ENCODE data around the gene SPIN2B. TPM values are rescaled to one million over a fixed set of nuclear protein-coding genes. Genes with fewer than 3 reads are reported as not detected.
A peak's percentile ranks its signal among the peaks of the same experiment; 100 is the strongest.
"Not testable (repeated sequence)": the region's sequence is repeated elsewhere in the genome, so short reads cannot be mapped to it uniquely, and the experiment has no call there.

The SPIN2B gene
- polyA plus RNA-seq (2013, experiment 1 of 2): 9.8 TPM
- 9.2 TPM for polyA plus RNA-seq (2013, experiment 2 of 2)

GRCh38 chrX:57121162-57121755 lies at the start of gene SPIN2B:
Gene SPIN2B, minus strand, starts transcription at chrX:57121548.
- peak within 1 kb of the TSS; percentile 61 for H2AFZ ChIP-seq (ENCODE audit: low read depth, low read length)
- no peak within 1 kb of the TSS for H2AK5ac ChIP-seq (ENCODE audit: low read length, severe bottlenecking)
- H3K36me3 ChIP-seq (ENCODE audit: control insufficient read depth in 1 of 2, insufficient read depth in 2 of 2, low read depth in 1 of 2, low read length in 2 of 2): peaks cover 0 to 13% of the 10 kb centered on the region in 2 experiments
- peak within 1 kb of the TSS; percentile 90 for H4K91ac ChIP-seq (ENCODE audit: low read length)
- H4K8ac ChIP-seq (ENCODE audit: low read length): peak within 1 kb of the TSS; percentile 96
- H2BK120ac ChIP-seq (ENCODE audit: low read depth, low read length): no peak within 1 kb of the TSS
- H3K79me1 ChIP-seq (replicated peaks; ENCODE audit: low read length, poor library complexity, severe bottlenecking): peaks cover 2% of the 10 kb centered on the region
- DNase-seq: peak; percentile 90
- peak within 1 kb of the TSS; percentile 59 for H3K4me2 ChIP-seq (ENCODE audit: low read length, poor library complexity, severe bottlenecking)
- peaks cover 0 to 2% of the 10 kb centered on the region in 2 experiments for H3K27me3 ChIP-seq (ENCODE audit: control insufficient read depth in 1 of 2, insufficient read depth in 1 of 2, low read length in 2 of 2)
- H3K4ac ChIP-seq (ENCODE audit: low read depth in 1 of 2, low read length in 2 of 2): peak within 1 kb of the TSS in 1 of 2 experiments; percentile 6
- H3K27ac ChIP-seq (ENCODE audit: low read length, poor library complexity, severe bottlenecking): peak within 1 kb of the TSS; percentile 86
- H3K23ac ChIP-seq (ENCODE audit: low read length in 2 of 2): no peak within 1 kb of the TSS
- 0% methylated on average over 28 of the region's 43 CpGs for WGBS
- peak within 1 kb of the TSS; percentile 89 for H2BK5ac ChIP-seq (ENCODE audit: low read depth, low read length, poor library complexity, severe bottlenecking)
- no peak within 1 kb of the TSS for H2BK12ac ChIP-seq (ENCODE audit: low read length in 2 of 2)
- H3K18ac ChIP-seq (ENCODE audit: low read depth in 1 of 2, low read length in 2 of 2): peak within 1 kb of the TSS; percentile 89 to 94
- peak within 1 kb of the TSS in 1 of 2 experiments; percentile 93 for H3K14ac ChIP-seq (ENCODE audit: low read length in 2 of 2)
- H3K4me1 ChIP-seq (ENCODE audit: control insufficient read depth, insufficient read depth, low read depth, low read length): no peaks in the 10 kb centered on the region
- no peaks in the 10 kb centered on the region for H3K9me3 ChIP-seq (ENCODE audit: control insufficient read depth, low read length)
- peak within 1 kb of the TSS; percentile 87 for H3K9ac ChIP-seq (ENCODE audit: low read length)
- peak within 1 kb of the TSS; percentile 97 for H2BK15ac ChIP-seq (ENCODE audit: low read depth, poor library complexity, severe bottlenecking)
- peak within 1 kb of the TSS; percentile 79 to 81 for H3K4me3 ChIP-seq (ENCODE audit: insufficient read depth in 1 of 2, low read depth in 1 of 2, low read length in 2 of 2)

- Histone ChIP-seq H3K23ac (ENCODE audit: low read length in 2 of 2) (no peak overlapping the region), H3K4me1 (ENCODE audit: control insufficient read depth, insufficient read depth, low read depth, low read length) (no peaks in the 10 kb centered on the region), H2AFZ (ENCODE audit: low read depth, low read length) (no peak overlapping the region), H2AK5ac (ENCODE audit: low read length, severe bottlenecking) (no peak overlapping the region), H3K4me3 (ENCODE audit: insufficient read depth in 1 of 2, low read depth in 1 of 2, low read length in 2 of 2) (no peak overlapping the region), H3K79me1 (replicated peaks; ENCODE audit: low read length, poor library complexity, severe bottlenecking) (no peaks in the 10 kb centered on the region), H3K9me3 (ENCODE audit: control insufficient read depth, low read length) (peaks cover 11% of the 10 kb centered on the region), H4K91ac (ENCODE audit: low read length) (no peak overlapping the region), H3K4me2 (ENCODE audit: low read length, poor library complexity, severe bottlenecking) (no peak overlapping the region), H4K8ac (ENCODE audit: low read length) (no peak overlapping the region), H2BK12ac (ENCODE audit: low read length in 2 of 2) (no peak overlapping the region), H3K36me3 (ENCODE audit: control insufficient read depth in 1 of 2, insufficient read depth in 2 of 2, low read depth in 1 of 2, low read length in 2 of 2) (no peaks in the 10 kb centered on the region), H3K14ac (ENCODE audit: low read length in 2 of 2) (no peak overlapping the region), H3K9ac (ENCODE audit: low read length) (no peak overlapping the region), H3K27ac (ENCODE audit: low read length, poor library complexity, severe bottlenecking) (no peak overlapping the region), H2BK15ac (ENCODE audit: low read depth, poor library complexity, severe bottlenecking) (no peak overlapping the region), H3K27me3 (ENCODE audit: control insufficient read depth in 1 of 2, insufficient read depth in 1 of 2, low read length in 2 of 2) (no peaks in the 10 kb centered on the region), H2BK120ac (ENCODE audit: low read depth, low read length) (no peak overlapping the region), H3K18ac (ENCODE audit: low read depth in 1 of 2, low read length in 2 of 2) (no peak overlapping the region), H3K4ac (ENCODE audit: low read depth in 1 of 2, low read length in 2 of 2) (no peak overlapping the region), H2BK5ac (ENCODE audit: low read depth, low read length, poor library complexity, severe bottlenecking) (no peak overlapping the region)
- WGBS: 91% methylated on average over 2 of the region's 5 CpGs
- peak; percentile 30 for DNase-seq
Measured at GRCh38 chrX:57156397-57157049, 35.2 kb upstream of the SPIN2B start.

- WGBS: 89% methylated on average over 2 of the region's 2 CpGs
- Histone ChIP-seq H3K4me1 (ENCODE audit: control insufficient read depth, insufficient read depth, low read depth, low read length) (no peaks in the 10 kb centered on the region), H3K9me3 (ENCODE audit: control insufficient read depth, low read length) (peaks cover 11% of the 10 kb centered on the region), H3K9ac (ENCODE audit: low read length) (no peak overlapping the region), H2AFZ (ENCODE audit: low read depth, low read length) (no peak overlapping the region), H4K8ac (ENCODE audit: low read length) (no peak overlapping the region), H4K91ac (ENCODE audit: low read length) (no peak overlapping the region), H3K27me3 (ENCODE audit: control insufficient read depth in 1 of 2, insufficient read depth in 1 of 2, low read length in 2 of 2) (no peaks in the 10 kb centered on the region), H3K27ac (ENCODE audit: low read length, poor library complexity, severe bottlenecking) (no peak overlapping the region), H3K4me2 (ENCODE audit: low read length, poor library complexity, severe bottlenecking) (no peak overlapping the region), H3K4me3 (ENCODE audit: insufficient read depth in 1 of 2, low read depth in 1 of 2, low read length in 2 of 2) (no peak overlapping the region), H3K14ac (ENCODE audit: low read length in 2 of 2) (no peak overlapping the region), H2BK15ac (ENCODE audit: low read depth, poor library complexity, severe bottlenecking) (no peak overlapping the region), H3K23ac (ENCODE audit: low read length in 2 of 2) (no peak overlapping the region), H2AK5ac (ENCODE audit: low read length, severe bottlenecking) (no peak overlapping the region), H3K36me3 (ENCODE audit: control insufficient read depth in 1 of 2, insufficient read depth in 2 of 2, low read depth in 1 of 2, low read length in 2 of 2) (no peaks in the 10 kb centered on the region), H2BK120ac (ENCODE audit: low read depth, low read length) (no peak overlapping the region), H3K4ac (ENCODE audit: low read depth in 1 of 2, low read length in 2 of 2) (no peak overlapping the region), H2BK5ac (ENCODE audit: low read depth, low read length, poor library complexity, severe bottlenecking) (no peak overlapping the region), H2BK12ac (ENCODE audit: low read length in 2 of 2) (no peak overlapping the region), H3K18ac (ENCODE audit: low read depth in 1 of 2, low read length in 2 of 2) (no peak overlapping the region), H3K79me1 (replicated peaks; ENCODE audit: low read length, poor library complexity, severe bottlenecking) (no peaks in the 10 kb centered on the region)
- no peak for DNase-seq
Measured at GRCh38 chrX:57155171-57155570, 33.8 kb upstream of the SPIN2B start.

GRCh38 chrX:57152222-57152621 lies 30.9 kb upstream of the SPIN2B start:
- H3K27me3 ChIP-seq (ENCODE audit: control insufficient read depth in 1 of 2, insufficient read depth in 1 of 2, low read length in 2 of 2); H2AK5ac ChIP-seq (ENCODE audit: low read length, severe bottlenecking); H2BK15ac ChIP-seq (ENCODE audit: low read depth, poor library complexity, severe bottlenecking); H3K9ac ChIP-seq (ENCODE audit: low read length); H2AFZ ChIP-seq (ENCODE audit: low read depth, low read length); H4K91ac ChIP-seq (ENCODE audit: low read length); H3K4me2 ChIP-seq (ENCODE audit: low read length, poor library complexity, severe bottlenecking); H3K4me3 ChIP-seq (ENCODE audit: insufficient read depth in 1 of 2, low read depth in 1 of 2, low read length in 2 of 2); H3K36me3 ChIP-seq (ENCODE audit: control insufficient read depth in 1 of 2, insufficient read depth in 2 of 2, low read depth in 1 of 2, low read length in 2 of 2); H3K14ac ChIP-seq (ENCODE audit: low read length in 2 of 2); H2BK12ac ChIP-seq (ENCODE audit: low read length in 2 of 2); H3K79me1 ChIP-seq (replicated peaks; ENCODE audit: low read length, poor library complexity, severe bottlenecking); H2BK5ac ChIP-seq (ENCODE audit: low read depth, low read length, poor library complexity, severe bottlenecking); H3K4ac ChIP-seq (ENCODE audit: low read depth in 1 of 2, low read length in 2 of 2); H3K23ac ChIP-seq (ENCODE audit: low read length in 2 of 2); H4K8ac ChIP-seq (ENCODE audit: low read length); H3K18ac ChIP-seq (ENCODE audit: low read depth in 1 of 2, low read length in 2 of 2); H3K27ac ChIP-seq (ENCODE audit: low read length, poor library complexity, severe bottlenecking); H2BK120ac ChIP-seq (ENCODE audit: low read depth, low read length); DNase-seq; H3K4me1 ChIP-seq (ENCODE audit: control insufficient read depth, insufficient read depth, low read depth, low read length): not testable (repeated sequence)
- H3K9me3 ChIP-seq (ENCODE audit: control insufficient read depth, low read length): peaks cover 11% of the 10 kb centered on the region
- 74% methylated on average over 5 of the region's 8 CpGs for WGBS

Measured in mesenchymal stem cell (in vitro differentiated cells and primary cell).